A172 (cell line): ENCODE data around the gene AGAP1. TPM values are rescaled to one million over a fixed set of nuclear protein-coding genes. Genes with fewer than 3 reads are reported as not detected.

ENCODE experiments used
- DNase-seq: peaks from one replicate; pipeline ENCODE4 v3.0.0-alpha.2; 2015; ENCODE audit warnings: low spot score
- total RNA-seq: library from RNA; depleted of rRNA; stranded (reverse); fragments of >200 nt; shearing (Covaris generic); gene quantifications from 2 replicates; pipeline ENCODE4 v1.2.3, GENCODE V29; 2014

The AGAP1 gene
- total RNA-seq, 1 experiment from 2014 or later = 13.9 TPM

GRCh38 chr2:235608200-235608887, 114.5 kb downstream of the AGAP1 start:
- no peak for DNase-seq

- DNase-seq = no peak
Measured at GRCh38 chr2:235609321-235609720, 115.5 kb downstream of the AGAP1 start.

- no peak for DNase-seq
Measured at GRCh38 chr2:235609746-235610145, 115.9 kb downstream of the AGAP1 start.

- DNase-seq = no peak
Measured at GRCh38 chr2:235610696-235611257, 116.9 kb downstream of the AGAP1 start.

GRCh38 chr2:235611349-235611748, 117.5 kb downstream of the AGAP1 start:
- DNase-seq = no peak

- no peak for DNase-seq
Measured at GRCh38 chr2:235611756-235612155, 117.9 kb downstream of the AGAP1 start.

- DNase-seq = no peak
Measured at GRCh38 chr2:235612181-235612950, 118.5 kb downstream of the AGAP1 start.

- no peak for DNase-seq
Measured at GRCh38 chr2:235613649-235614048, 119.8 kb downstream of the AGAP1 start.

- peak; percentile 55 for DNase-seq
Measured at GRCh38 chr2:235614176-235614860, 120.5 kb downstream of the AGAP1 start.

- peak; percentile 21 for DNase-seq
Measured at GRCh38 chr2:235614900-235615712, 121.3 kb downstream of the AGAP1 start.

GRCh38 chr2:235616885-235617284, 123.0 kb downstream of the AGAP1 start:
- no peak for DNase-seq

- peak; percentile 46 for DNase-seq
Measured at GRCh38 chr2:235618039-235618438, 124.2 kb downstream of the AGAP1 start.

GRCh38 chr2:235619544-235619943, 125.7 kb downstream of the AGAP1 start:
- DNase-seq = no peak

- no peak for DNase-seq
Measured at GRCh38 chr2:235621736-235622135, 127.9 kb downstream of the AGAP1 start.

- DNase-seq = no peak
Measured at GRCh38 chr2:235623111-235623510, 129.3 kb downstream of the AGAP1 start.

GRCh38 chr2:235623752-235624151, 129.9 kb downstream of the AGAP1 start:
- no peak for DNase-seq

- no peak for DNase-seq
Measured at GRCh38 chr2:235626658-235627057, 132.8 kb downstream of the AGAP1 start.

- no peak for DNase-seq
Measured at GRCh38 chr2:235627682-235628081, 133.8 kb downstream of the AGAP1 start.

GRCh38 chr2:235630718-235631296, 137.0 kb downstream of the AGAP1 start:
- no peak for DNase-seq

- DNase-seq = peak; percentile 27
Measured at GRCh38 chr2:235634435-235635158, 140.8 kb downstream of the AGAP1 start.
